Activated CD8-positive, alpha-beta T cell treated with anti-CD3 and anti-CD28 coated beads for 36 hours (primary cell): ENCODE results near the gene WAPL. TPM values are rescaled to one million over a fixed set of nuclear protein-coding genes. Genes with fewer than 3 reads are reported as not detected.
"Not testable (repeated sequence)": the region's sequence is repeated elsewhere in the genome, so short reads cannot be mapped to it uniquely, and the experiment has no call there.

Experiments
- ATAC-seq: fragments of 200-7000 bp; cut with Tn5 transposase; one replicate; pipeline ENCODE4 v1.10.0; 2021; ENCODE audit warnings: mild to moderate bottlenecking, moderate library complexity
- CTCF ChIA-PET: fragments of 350-600 bp; sonication (Branson Sonifier 250); formaldehyde crosslinking; loops from one replicate; lab custom pipeline; 2021; ENCODE audit warnings: antibody characterized with exemption; lab: Charles Lee
- POLR2A ChIA-PET: fragments of 350-600 bp; sonication (Branson Sonifier 250); formaldehyde crosslinking; loops from one replicate; lab custom pipeline; 2021; ENCODE audit warnings: antibody characterized with exemption; lab: Charles Lee
- DNase-seq: peaks from one replicate; pipeline ENCODE4 v3.0.0-alpha.2; 2020
- H3K27ac Mint-ChIP-seq: one replicate; pipeline ENCODE4 v1.8.0; 2021; ENCODE audit warnings: mild to moderate bottlenecking, mixed read lengths
- H3K27me3 Mint-ChIP-seq: one replicate; pipeline ENCODE4 v1.8.0; 2021; ENCODE audit warnings: mixed read lengths
- H3K36me3 Mint-ChIP-seq: one replicate; pipeline ENCODE4 v1.8.0; 2021; ENCODE audit warnings: low read depth, mixed read lengths
- H3K4me1 Mint-ChIP-seq: one replicate; pipeline ENCODE4 v1.8.0; 2021; ENCODE audit warnings: low read depth, mixed read lengths
- H3K4me3 Mint-ChIP-seq: one replicate; pipeline ENCODE4 v1.8.0; 2021; ENCODE audit warnings: mild to moderate bottlenecking, moderate library complexity, mixed read lengths
- H3K9me3 Mint-ChIP-seq: one replicate; pipeline ENCODE4 v1.8.0; 2021; ENCODE audit warnings: mixed read lengths
- CTCF ChIP-seq: fragments of 200-600 bp; IDR thresholded peaks from one replicate; pipeline ENCODE4 v1.8.0; 2022; ENCODE audit warnings: antibody characterized with exemption, mild to moderate bottlenecking
- intact Hi-C: fragments of 100-400 bp; cut with micrococcal nuclease; formaldehyde crosslinking; loops from one replicate; pipeline ENCODE4 v1.10.0; 2022
- total RNA-seq, 2 experiments: library from RNA; stranded (reverse); gene quantifications; one replicate each; pipeline ENCODE4 v1.2.3, GENCODE V29; 2021

WAPL gene
- total RNA-seq: 10 to 100 TPM; 40.9 to 42.0 TPM

DNA sequence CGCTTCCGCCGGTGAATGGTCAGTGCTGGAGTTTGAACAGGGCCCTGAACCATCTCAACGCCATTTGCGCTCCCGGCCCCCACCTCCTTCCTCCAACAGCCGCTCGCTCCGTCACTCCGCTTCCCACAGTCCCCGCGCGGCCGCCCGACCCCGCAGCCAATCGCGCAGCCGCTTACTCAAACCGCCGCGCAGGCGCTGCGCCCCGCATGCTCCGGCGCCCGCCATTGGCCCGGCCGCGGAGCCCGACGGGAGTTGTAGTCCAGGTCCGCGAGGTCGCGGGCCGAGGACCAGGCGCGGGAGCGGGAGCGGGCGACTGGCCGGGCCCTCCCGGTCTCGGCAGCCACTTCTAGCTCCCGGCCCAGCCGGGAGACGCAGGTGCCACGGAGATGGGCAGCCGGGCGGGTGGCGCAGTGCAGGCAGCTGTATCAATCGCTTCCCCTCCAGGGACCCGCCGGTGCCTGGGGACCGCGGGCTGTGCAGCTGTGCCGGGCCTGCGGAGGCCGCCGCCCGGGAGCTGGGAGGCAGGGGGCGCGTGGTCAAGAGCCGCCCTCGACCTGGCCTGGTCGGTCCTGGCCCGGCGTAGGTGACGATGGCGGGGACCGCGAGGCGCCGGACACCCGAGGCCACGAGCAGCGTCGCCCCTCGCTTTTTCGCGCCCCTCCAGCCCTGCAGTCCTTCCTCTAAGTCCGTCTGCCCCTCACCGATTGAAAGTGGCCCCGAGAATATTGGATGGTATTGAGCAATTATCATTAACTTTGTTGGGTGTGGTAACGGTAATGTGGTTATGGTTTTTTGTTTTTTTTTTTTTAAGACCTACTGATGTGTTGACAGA, at the start of gene WAPL:
WAPL (minus strand) TSS at position 115 of the 832 bp plus-strand sequence. CDS start 3,723 bp downstream, outside the sequence.
- Mint-ChIP-seq H3K27ac (peak within 1 kb of the TSS; percentile 97), H3K36me3 (peaks cover 32% of the 10 kb centered on the region), H3K4me3 (peak within 1 kb of the TSS; percentile 89), H3K27me3 (no peaks in the 10 kb centered on the region), H3K9me3 (no peaks in the 10 kb centered on the region), H3K4me1 (peaks cover 57% of the 10 kb centered on the region)
- TF ChIP-seq CTCF: no peak
- peak; percentile 97 for ATAC-seq
- intact Hi-C loops: loop anchor here (5.0 kb wide), 1 partner anchor 120 kb away; no protein-coding TSS in a partner anchor
- ChIA-PET POLR2A (interaction anchor here (0.9 to 2.4 kb wide), 4 partner anchors 13 to 121 kb away, joined by 3 to 11 read pairs (median 6); no protein-coding TSS in a partner anchor), CTCF (interaction anchor here (2.8 to 3.3 kb wide), 2 partner anchors 12 to 122 kb away, joined by 9 to 15 read pairs; no protein-coding TSS in a partner anchor)
- peak; percentile 95 for DNase-seq

- ChIA-PET CTCF (interaction anchor here (1.6 kb wide), 1 partner anchor 15 kb away, joined by 3 read pairs; no protein-coding TSS in a partner anchor), POLR2A (interaction anchor here (0.7 kb wide), 1 partner anchor 175 kb away, joined by 3 read pairs; no protein-coding TSS in a partner anchor)
- Mint-ChIP-seq H3K9me3 (peaks cover 9% of the 10 kb centered on the region), H3K27ac (no peak overlapping the region), H3K27me3 (no peaks in the 10 kb centered on the region), H3K4me3 (no peak overlapping the region), H3K36me3 (no peaks in the 10 kb centered on the region), H3K4me1 (no peaks in the 10 kb centered on the region)
- ATAC-seq (no peak), DNase-seq (no peak)
- intact Hi-C loops: no loop called here
- no peak for TF ChIP-seq CTCF
Observed at GRCh38 chr10:86569335-86569734, 47.7 kb upstream of the WAPL start.

DNA sequence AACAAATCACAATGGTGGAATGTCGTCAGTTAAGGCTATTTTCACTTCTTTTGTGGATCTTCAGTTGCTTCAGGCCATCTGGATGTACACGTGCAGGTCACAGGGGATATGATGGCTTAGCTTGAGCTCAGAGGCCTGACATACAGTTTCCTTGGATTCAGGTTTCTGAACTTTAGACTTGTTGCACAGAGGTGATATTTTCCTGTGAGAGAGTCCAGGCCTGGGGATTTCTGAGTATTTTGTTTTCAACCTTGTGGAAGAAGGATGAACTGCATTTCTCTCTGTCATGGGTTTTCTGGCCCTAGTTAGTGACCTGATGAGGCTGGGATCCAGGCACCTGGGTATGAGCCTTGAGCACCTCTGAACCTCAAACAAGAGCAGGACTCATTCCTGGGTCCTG, 44.9 kb upstream of the WAPL start:
- DNase-seq, H3K27me3 Mint-ChIP-seq, CTCF ChIA-PET, H3K4me3 Mint-ChIP-seq, ATAC-seq, H3K27ac Mint-ChIP-seq, POLR2A ChIA-PET, H3K9me3 Mint-ChIP-seq, intact Hi-C loops, H3K36me3 Mint-ChIP-seq, H3K4me1 Mint-ChIP-seq: not testable (repeated sequence)

DNA sequence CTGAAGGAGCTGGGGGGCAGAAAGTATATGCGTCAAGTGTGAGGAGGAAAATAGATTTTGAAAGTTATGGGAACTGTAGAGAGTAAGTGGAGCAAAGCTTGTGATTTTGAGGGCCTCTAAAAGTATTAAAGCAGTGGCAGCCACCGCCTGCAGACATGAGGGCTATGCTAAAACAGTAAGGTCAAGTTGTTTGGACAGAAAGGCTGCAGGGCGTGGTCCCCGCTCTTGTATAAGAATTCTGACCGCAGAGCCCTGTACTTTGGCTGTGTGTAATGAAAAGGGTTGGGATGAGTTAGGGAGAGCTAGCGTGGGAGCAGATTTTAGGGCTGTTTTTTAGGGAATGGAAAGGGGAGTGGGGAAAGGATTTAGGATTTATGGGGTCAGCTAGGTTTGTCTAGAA, 41.7 kb upstream of the WAPL start:
- POLR2A ChIA-PET: not testable (repeated sequence)

DNA sequence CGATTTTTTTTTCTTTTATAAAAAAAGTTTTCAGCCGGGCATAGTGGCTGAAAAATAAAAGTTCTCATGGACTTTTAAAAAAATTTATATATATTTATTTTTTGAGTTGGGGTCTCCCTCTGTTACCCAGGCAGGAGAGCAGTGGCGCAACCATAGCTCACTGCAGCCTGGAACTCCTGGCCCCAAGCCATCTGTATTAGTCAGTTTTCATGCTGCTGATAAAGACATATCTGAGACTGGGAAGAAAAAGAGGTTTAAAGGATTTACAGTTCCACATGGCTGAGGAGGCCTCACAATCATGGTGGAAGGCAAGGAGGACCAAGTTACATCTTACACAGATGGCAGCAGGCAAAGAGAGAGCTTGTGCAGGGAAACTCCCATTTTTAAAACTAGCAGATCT, 37.1 kb upstream of the WAPL start:
- CTCF ChIA-PET, H3K9me3 Mint-ChIP-seq, POLR2A ChIA-PET: not testable (repeated sequence)

More for the DNA sequence above, 41.7 kb upstream of the WAPL start:
- ATAC-seq, H3K9me3 Mint-ChIP-seq, CTCF ChIA-PET, H3K36me3 Mint-ChIP-seq, H3K27me3 Mint-ChIP-seq, H3K27ac Mint-ChIP-seq, H3K4me1 Mint-ChIP-seq, H3K4me3 Mint-ChIP-seq, DNase-seq, intact Hi-C loops: not testable (repeated sequence)

DNA sequence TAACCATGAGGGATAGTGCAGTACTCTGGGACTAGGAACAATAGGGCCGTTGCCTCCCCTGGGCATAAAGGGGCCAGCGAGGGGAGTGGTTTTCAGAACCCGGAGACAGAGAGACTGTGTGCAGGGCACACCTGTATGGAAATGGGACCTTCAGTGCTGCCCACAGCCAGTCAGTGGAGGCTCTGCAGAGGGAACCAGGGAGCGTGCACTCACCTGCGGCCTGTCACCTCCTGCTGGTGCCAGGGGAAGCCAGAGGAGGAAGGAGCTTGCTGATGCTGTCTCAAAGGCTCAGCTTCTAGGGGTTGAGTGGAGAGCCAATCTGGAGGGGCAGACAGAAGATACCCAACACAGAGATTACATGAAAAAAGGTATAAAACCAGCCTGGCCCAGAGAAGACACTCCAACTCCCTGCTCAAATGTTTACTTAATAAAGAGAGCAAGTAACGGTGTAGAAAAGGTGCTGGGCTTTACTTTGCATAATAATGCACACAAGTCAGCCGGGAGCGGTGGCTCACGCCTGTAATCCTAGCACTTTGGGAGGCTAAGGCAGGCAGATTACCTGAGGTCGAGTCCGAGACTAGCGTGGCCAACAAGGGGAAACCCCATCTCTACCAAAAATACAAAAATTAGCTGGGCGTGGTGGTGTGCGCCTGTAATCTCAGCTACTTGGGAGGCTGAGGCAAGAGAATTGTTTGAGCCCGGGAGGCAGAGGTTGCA, 35.5 kb upstream of the WAPL start:
- TF ChIP-seq CTCF: no peak
- CTCF ChIA-PET: no interaction called here
- intact Hi-C loops: no loop called here

More for the DNA sequence above, 37.1 kb upstream of the WAPL start:
- DNase-seq, H3K4me1 Mint-ChIP-seq, H3K4me3 Mint-ChIP-seq, H3K27me3 Mint-ChIP-seq, H3K27ac Mint-ChIP-seq, H3K36me3 Mint-ChIP-seq, ATAC-seq, intact Hi-C loops: not testable (repeated sequence)

More for the DNA sequence above, 35.5 kb upstream of the WAPL start:
- Mint-ChIP-seq H3K4me3 (no peak overlapping the region), H3K4me1 (peaks cover 4% of the 10 kb centered on the region), H3K9me3 (no peaks in the 10 kb centered on the region), H3K36me3 (no peaks in the 10 kb centered on the region), H3K27me3 (no peaks in the 10 kb centered on the region), H3K27ac (no peak overlapping the region)
- POLR2A ChIA-PET: no interaction called here
- no peak for DNase-seq
- no peak for ATAC-seq
